Heart left ventricle (tissue), 13 donors: Measurements from ENCODE around the gene SSR4.

Experiments used
- POLR2A ChIP-seq, 2 donors: fragments of 450-650 bp; IDR thresholded peaks; one replicate each; pipeline ENCODE4 v1.6.1; 2017; ENCODE audit warnings: antibody characterized with exemption in 2 of 2, mild to moderate bottlenecking in 2 of 2, moderate library complexity in 2 of 2
- TF ChIP-seq, protein P1 (sequence below), 12 donors: fragments of 200-600 bp; sonication (generic) in 4 of 12; IDR thresholded peaks; one replicate each; pipeline versions ENCODE4 v1.5.0 to v1.8.0; 2018 to 2022; ENCODE audit warnings: antibody characterized with exemption in 12 of 12, mild to moderate bottlenecking in 5 of 12
- donor health status: ischemic (EF 13 %, LVEDD 7.1; RV severe dilation, severe dysfunction).
- donor health status: DM: no; HTN: yes; CAD: no.
- donor health status: DM: no; HTN: no; CAD: no.
- donor health status: ischemic (EF 25% LVEDD 6.9; RV normal size, moderate dysfunction).
- donor health status: ischemic (EF 25% LVEDD 5.7; RV mildly dilated, moderate dysfunction).
- donor health status: ischemic (EF 35%, LVEDD 5.7; RV mildly dilated, moderate dysfunction).
- donor health status: nonischemic (EF 11% LVEDD 7.7; RV severe dilation, severe dysfunction).
- donor health status: DM: yes; HTN: yes; CAD: no.
- donor health status: PGD.
- donor health status: ischemic (EF 29% LVEDD 5.4; RV normal size, mild dysfunction).
- donor health status: nonischemic (EF 23%, LVEDD 6.1; RV moderate dilation, normal function).

DNA sequence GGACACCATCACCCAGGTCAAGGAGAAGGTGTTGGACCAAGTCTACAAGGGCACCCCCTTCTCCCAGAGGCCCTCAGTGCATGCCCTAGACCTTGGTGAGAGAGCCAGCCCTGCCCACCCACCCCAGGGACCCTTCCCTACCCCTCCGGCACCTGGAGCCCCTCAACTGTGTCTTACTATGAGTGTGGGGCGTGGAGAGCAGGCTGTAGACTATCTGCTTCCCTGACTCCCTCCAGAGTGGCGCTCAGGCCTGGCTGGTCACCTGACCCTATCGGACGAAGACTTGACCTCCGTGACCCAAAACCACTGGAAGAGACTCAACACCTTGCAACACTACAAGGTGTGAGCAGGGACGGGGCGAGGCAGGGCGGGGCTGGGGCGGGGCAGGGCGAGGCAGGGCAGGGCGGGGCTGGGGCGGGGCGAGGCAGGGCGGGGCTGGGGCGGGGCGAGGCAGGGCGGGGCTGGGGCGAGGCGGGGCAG lies 18.3 kb upstream of the SSR4 start:
- TF ChIP-seq, protein P1, sequence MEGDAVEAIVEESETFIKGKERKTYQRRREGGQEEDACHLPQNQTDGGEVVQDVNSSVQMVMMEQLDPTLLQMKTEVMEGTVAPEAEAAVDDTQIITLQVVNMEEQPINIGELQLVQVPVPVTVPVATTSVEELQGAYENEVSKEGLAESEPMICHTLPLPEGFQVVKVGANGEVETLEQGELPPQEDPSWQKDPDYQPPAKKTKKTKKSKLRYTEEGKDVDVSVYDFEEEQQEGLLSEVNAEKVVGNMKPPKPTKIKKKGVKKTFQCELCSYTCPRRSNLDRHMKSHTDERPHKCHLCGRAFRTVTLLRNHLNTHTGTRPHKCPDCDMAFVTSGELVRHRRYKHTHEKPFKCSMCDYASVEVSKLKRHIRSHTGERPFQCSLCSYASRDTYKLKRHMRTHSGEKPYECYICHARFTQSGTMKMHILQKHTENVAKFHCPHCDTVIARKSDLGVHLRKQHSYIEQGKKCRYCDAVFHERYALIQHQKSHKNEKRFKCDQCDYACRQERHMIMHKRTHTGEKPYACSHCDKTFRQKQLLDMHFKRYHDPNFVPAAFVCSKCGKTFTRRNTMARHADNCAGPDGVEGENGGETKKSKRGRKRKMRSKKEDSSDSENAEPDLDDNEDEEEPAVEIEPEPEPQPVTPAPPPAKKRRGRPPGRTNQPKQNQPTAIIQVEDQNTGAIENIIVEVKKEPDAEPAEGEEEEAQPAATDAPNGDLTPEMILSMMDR (IDR thresholded peaks at IDR 0.05) = no peak
- TF ChIP-seq POLR2A (IDR thresholded peaks at IDR 0.05) = no peak
